HuH-7 (cell line): ENCODE results near the gene OR5AU1.

Experiments used
- DNase-seq: peaks from one replicate; pipeline ENCODE4 v3.0.0; 2011; ENCODE audit warnings: low spot score

Gene OR5AU1

DNA sequence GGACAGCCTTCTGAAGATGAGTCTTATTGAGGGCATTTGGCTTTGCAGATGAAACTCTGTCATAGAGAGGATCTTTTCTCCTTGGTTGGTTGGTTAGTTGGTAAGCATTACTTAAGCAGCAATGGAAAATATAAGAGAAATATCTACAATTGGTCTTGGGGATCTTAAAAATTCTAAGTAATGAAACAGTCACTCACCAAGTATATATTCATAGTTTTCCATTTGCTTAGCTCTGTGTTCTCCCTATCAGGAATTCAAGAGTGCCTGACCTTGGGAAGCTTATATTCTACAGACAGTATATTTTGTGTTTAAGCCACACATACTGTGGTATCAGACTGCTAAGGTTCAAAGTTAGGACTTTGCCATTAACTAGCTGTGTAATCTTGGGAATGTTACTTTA lies at the start of gene OR5AU1:
OR5AU1 (minus strand) TSS at position 101 of the 400 bp plus-strand sequence. CDS start 191 bp downstream, outside the sequence.
- no peak for DNase-seq

DNA sequence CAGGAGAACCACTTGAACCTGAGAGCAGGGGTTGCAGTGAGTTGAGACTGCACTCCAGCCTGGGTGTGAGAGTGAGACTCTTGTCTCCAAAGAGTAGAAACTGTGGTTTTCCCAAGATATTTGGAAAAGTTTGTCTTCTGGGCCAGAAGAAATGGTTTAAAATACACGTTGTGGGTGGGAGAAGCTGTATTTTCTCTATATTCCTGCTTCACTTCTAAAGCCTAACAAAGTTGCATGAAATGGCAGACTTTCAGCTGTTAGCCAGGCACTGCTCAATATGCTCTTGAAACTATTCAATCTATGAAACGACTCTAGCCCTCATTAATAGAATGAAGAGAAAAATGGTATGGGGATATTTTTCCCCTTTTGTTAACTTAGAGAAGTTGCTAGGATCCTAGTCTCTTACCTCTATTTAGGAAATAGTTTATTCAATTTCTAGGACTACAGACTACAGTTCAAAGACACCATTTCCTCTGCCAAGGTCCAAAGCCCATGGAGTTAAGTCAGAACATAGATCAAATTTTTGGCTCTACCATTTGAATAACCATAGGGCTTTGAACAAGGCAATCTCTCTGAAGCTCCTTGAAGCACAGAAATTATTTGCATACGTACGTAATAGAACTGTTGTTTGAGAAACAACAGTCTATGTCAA lies 49.3 kb upstream of the OR5AU1 start:
- no peak for DNase-seq

DNA sequence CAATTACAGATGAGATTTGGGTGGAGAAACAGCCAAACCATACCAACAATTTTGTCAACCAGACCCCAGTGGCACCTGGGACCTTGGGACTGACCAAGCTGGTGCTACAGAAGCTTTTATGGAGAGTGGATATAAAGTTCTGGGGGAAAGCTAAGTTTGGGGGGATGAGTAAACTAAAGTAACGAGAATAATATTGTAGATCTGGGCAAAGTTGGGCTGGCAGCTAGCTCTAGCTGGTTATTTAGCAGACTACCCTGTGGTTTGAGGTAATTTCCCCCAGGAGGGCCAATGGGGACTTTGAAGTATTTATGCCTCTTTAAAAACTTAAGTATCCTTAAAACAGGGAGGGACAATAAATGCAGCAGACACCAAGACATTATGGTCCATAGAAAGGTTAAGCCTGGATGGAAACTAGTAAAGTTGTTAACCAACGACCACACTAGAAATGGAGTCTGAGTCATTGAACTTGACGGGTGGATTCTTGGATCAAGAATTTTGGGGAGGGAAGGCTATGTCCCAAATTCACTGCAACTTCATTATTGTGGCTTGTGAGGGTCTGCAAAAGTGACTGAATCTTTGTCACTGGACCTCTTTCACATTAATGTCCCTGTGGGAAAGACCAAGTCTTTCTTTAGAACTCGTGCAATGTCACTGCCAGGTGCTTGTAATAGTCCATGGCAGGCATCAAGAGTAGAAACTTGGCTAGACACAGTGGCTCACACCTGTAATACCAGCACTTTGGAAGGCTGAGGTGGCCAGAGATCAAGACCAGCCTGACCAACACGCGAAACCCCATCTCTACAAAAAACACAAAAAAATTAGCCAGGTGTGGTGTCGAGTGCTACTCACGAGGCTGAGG lies 48.5 kb upstream of the OR5AU1 start:
- DNase-seq = no peak

DNA sequence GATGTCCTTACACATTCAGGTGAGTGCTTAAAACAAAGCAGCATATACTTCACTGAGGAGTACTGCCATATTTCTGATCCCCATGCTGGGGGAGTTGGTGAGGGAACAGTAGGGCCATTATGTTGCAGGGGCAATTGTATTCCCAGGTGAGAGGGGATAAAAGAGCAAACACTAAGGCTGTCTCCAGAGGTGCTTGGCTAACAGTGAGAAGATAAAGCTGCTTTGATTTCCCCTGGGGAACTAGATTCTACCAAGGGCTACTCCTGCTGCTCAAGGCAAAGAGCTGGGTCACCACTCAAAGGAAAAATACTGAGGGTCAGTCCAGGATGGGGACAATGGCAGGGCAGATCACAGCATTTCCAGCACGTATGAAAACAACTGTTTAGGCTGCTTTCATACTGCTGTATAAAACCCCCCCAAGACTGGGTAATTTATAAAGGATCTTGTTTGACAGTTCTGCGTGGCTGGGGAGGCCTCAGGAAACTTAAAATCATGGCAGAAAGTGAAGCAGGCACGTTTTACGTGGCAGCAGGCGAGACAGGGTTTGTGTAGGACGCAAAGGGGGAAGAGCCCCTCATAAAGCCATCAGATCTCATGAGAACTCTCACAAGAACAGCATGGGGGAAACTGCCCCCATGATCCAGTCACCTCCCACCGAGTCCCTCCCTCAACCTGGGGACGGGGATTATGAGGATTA lies 47.8 kb upstream of the OR5AU1 start:
- peak; percentile 7 for DNase-seq

DNA sequence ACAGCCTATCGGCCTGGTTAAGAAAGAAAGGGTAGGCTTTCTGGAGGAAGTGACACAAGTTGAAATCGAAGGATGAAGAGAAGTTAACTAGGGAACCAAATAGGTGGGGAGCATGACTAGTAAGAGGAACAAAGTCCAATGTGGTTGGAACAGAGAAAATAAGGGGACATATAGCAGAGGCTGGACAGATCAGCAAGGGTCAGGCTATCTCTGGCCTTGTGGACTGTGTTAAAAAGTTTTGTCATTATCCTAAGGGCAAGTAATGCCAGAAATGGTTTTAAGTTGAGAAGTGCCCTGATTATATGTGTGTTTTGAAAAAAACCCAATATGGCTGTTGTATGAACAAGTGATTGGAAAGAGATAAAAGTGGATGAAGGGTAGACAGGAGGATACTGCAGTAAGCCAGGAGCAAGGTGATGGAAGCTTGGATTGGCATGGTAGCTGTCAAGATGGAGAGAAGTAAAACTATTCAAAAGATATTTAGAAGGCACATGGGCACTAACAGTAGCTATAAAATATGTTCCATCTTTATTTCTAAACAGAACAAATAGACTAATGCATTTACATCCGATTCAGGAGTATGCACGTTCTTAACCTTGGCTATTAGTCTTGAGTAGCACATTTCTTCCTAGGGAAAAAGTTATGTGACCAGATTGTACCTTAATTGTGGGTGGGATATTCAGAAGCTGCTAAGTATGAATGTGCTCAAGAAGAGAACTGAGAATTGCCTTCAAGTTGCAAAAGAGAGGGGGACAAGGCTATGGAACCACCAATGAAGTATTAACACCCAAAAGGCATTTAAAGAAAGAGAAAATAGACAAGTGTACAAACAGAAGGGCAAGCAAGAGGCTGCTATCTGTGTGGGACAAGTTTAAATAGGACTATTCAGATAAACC lies 46.8 kb upstream of the OR5AU1 start:
- DNase-seq = no peak

DNA sequence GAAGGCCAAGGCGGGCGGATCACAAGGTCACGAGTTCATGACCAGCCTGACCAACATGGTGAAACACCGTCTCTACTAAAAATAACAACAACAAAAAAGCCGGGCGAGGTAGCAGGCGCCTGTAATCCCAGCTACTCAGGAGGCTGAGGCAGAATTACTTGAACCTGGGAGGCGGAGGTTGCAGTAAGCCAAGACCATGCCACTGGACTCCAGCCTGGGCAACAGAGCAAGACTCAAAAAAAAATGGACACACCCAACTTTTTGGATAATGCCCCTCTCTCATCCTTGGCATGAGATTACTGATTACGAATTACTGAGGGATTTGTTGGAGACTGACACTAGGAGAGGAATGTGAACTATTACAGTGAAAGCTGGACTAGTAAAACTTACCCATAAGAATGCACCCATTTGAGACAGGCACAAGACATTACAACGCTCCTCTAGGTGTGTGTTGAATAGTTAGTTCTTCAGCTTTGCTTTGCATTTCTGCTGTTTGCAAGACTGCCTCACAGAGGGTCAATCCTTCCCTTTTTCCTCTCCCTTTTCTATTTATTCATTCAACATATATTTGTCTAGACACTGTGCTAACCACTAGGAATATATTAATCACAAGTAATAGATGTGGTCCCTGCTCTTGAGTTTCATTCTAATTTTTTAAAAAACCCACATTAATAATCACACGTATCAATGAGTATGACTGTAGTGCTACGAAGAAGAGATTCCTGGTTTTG lies 46.0 kb upstream of the OR5AU1 start:
- no peak for DNase-seq

DNA sequence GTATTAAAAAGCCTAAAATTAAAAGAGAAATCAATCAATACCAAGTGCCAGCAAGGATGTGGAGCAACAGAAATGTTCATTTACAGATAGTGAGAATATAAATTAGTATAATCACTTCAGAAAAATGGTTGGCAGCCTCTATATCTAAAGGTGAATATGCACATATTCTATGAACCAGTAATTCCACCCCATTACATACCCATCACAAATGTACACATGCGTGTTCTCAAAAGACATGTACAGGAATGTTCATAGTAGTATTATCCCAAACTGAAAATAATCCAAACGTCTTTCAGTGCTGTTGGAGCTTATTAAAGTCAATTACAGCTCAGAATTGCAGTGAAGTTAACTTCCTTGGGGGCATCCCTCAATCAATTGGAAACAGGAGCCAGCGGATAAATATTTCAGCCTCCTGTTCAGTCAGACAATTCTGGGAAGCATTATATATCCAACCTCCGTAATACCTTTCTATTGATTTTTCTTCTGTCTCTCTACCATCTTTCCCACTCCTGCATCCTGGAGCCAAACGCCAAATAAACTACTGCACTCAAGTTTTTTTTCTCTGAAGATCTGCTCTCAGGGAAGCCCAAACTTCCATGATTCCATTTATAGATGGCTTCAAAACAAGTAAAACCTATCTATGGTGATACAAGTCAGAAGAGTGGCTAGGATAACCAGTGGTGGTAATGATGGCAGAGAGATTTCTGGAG lies 45.0 kb upstream of the OR5AU1 start:
- DNase-seq = no peak

DNA sequence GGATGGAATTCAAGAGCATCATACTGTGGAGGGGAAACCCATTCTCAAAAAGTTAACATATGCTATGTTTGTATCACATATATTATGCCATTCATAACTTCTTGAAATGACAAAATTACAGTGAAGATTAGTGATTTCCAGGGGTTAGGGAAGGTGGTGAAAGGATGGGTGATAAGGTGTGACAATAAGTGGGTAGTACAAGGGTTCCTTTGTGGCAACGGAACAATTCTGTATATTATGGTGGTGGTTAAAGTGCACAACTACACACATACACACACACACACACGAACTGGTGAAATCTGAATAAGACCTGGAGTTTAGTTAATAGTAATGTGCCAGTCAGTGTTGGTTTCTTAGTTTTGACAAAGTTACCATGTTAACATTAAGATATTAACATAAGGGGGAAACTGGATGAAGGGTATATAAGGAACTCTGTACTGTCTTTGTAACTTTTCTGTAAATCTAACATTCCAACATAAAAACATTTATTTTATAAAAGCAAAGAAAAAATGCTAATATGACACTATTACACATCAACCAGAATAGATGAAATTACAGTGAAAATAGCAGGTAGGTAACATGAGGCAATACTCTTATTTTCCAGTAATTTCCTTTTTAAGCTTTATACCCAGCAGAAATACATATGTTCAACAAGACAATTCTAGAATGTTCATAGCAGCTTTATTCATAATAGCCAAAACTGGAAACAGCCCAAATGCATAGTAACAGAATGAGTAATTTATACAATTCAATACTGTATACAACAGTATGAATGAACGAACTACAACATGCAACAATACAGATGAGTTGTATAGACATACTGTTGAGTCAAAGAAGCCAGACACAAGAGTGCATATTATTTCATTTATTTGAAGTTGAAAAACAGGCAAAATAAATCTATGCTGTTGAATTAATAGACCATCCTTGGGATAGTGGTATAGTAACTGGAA lies 44.0 kb upstream of the OR5AU1 start:
- DNase-seq = no peak

DNA sequence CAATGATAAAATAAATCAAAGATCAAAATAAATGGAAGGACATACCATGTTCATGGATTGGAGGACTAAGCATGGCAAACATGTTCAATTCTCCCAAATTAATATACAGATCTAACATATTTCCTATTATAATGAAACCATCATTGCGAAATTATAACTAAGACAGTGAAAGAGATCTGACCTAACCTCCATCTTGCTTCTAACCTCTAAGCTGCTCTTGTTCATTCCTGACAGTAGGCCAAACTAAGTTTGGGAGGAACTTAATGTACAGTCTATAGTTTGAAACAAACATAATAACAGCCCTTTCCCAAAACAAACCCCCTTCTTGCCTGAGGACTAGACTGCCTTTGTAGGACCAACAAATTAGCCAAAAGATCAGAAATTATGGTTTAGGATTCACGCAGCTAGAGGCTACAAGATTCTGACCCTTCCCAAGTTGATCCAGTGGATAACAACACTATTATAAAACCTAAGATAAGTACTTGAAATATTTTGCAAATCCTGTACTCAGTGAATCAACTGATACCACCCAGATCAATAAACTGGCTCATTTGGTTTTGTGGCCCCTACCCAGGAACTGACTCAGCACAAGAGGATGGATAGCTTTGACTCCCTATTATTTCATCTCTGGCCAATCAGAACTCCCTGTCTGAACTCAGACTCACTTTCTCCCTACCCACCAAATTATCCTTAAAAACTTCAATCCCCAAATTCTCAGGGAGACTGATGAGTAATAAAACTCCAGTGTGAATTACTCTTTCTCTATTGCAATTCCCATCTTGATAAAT lies 41.7 kb upstream of the OR5AU1 start:
- no peak for DNase-seq

DNA sequence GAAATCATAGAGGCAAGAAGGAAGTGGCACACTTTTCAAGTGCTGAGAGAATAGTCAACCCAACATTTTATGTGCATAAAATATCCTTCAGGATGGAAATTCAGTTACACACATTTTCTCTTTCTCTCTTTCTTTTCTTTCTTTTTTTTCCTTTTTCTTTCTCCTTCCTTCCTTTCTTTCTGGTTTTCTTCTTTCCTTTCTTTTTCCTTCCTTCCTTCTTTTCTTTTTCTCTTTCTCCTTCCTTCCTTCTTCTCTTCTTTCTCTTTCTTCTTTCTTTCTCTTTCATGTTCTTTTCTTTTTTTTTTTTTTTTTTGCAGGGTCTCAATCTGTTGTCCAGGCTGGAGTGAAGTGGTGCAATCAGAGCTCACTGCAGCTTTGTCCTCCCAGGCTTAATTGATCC lies 38.7 kb upstream of the OR5AU1 start:
- no peak for DNase-seq

DNA sequence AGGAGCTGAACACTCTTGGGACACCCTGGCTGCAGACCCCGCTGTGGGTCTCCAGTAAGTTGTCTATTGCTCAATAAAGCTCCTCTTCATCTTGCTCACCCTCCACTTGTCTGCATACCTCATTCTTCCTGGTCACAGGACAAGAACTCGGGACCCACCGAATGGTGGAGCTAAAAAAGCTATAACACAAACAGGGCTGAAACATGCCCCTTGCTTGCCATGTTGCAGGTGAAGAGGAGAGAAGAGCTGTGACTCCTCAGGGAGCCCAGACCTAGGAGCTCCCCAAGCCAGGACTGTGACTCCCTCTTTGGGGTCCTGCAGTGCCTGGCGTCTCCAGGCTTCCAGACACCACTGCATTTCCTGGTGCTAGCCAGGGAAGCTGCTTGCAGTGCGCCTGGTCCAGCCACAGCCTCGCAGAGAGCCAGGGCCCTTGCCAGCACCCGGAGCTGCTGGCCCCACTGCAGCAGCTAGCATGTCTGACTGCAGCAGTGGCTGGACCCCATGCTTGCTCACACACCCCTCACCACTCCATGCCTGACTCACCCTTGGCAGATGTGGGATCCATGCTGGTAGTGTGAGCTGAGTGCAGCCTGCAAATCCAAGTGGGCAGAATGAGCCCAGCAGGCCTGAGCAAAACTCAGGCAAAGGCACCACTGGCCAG lies 37.1 kb upstream of the OR5AU1 start:
- no peak for DNase-seq

DNA sequence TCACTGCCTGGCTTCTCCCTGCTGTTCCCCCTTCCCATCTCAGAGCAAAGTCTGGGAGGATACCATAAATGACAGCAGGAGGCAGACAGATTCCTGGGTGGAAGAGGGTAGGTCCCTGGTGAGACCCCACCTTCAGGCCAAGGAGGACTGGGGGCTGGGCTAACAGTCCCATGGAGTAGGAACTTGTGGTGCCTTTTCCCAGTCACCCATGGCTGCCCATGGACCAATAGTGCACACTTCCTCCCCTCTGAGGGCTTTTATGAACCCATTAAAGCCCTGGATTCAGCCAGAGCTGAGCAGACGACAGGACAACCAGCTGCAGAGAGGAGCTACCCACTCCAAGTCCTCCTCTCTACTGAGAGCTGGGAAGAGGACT lies 36.6 kb upstream of the OR5AU1 start:
- no peak for DNase-seq

DNA sequence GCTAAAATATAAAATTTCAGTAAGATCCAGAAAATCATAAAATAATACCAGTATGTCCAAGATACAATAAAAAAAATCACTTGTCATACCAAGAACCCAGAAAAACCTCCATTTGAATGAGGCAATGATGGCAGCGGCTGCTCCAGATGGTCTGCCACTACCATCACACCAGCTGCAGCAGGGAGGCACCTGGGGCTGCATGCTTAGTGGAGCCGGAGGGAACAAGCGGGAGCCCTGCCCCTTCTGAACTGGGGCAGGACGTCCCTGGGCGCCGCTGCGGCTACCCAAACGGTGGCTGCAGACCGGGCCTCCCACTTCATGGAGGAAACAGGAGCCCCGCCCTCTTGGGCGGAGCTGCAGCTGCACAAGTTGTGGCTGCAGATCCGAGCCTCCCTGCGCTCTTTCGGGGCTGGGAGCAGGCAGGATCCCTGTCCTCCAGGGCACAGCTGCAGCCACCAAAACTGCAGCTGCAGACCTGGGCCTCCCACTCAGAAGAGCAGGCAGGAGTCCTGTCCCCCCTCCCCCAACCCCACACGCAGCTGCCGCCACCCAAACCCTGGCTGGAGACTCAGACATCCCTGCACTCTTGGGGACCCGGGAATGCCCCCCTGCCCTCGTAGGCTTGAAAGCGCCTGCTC lies 36.1 kb upstream of the OR5AU1 start:
- peak; percentile 65 for DNase-seq

DNA sequence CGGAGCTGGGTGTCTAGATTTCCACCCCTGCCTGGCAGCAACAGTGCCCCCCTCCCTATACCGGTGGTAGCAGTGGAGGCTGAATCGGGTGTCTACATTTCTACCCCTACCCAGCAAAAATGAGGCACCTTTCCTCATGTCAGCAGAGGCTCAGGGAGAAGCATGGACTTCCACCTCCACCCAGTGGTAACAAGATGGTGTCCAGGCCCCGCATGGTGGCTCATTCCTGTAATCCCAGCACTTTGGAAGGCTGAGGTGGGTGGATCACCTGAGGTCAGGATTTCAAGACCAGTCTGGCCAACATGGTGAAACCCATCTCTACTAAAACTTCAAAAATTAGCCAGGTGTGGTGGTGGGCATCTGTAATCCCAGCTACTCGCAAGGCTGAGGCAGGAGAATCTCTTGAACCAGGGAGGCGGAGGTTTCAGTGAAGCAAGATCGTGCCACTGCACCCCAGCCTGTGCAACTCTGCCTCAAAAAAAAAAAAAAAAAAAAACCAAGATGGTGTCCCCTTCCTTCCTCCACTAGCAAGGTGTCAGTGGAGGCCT lies 35.5 kb upstream of the OR5AU1 start:
- DNase-seq = peak; percentile 20

DNA sequence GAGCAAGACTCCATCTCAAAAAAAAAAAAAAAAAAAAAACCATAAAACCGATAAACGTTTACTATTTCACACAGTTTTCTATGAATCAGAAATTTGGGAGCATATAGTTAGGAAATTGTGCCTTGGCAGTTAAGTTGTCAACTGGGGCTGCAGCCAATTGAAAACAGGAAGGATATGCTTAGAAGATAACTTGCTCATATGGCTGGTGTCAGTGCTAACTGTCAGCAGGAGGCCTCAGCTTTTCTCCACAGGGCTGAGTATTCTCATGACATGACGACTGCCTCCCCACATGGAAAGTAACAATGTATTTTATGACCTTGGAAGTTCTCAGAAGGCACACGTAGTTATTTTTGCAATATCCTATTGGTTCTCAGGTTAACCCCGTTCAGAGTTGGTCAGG lies 29.6 kb upstream of the OR5AU1 start:
- DNase-seq = peak; percentile 10

DNA sequence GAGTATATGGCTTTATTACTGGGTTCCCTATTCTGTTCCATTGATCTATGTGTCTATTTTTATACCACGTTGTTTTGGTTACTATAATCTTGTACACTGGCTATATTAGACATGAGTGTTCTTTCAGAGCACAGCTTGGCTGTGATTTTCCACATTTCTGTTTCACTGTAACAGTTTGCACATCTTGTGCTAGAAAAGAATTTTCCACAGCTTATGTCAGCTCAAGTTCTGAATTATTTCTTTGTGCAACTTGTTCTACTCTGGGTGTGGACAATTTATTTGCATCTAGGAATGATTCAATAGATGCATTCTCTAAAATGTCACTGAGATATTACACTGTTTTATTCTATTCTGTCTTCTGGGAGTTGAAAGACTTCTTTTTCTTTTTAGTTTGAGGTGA lies 28.4 kb upstream of the OR5AU1 start:
- DNase-seq = no peak

DNA sequence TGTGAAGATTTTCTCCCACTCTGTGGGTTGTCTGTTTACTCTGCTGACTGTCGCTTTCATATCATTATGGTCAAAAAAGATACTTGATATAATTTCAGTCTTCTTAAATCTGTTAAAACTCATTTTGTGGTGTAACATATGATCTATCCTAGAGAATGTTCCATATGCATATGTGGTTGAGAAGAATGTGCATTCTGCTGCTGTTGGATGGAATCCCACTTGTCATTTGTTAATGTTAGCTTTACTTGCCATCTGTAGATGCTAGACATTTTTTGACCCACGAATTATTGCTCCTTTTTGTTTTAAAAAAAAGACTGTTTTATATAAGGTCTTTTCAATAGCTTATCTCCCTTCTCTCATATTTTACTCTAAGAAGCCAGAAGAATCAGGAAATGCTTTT lies 26.3 kb upstream of the OR5AU1 start:
- DNase-seq = no peak
